HEK293T (cell line): Measurements from ENCODE around the gene MAGI2.

Experiments
- CTCF ChIA-PET: fragments of 350-600 bp; formaldehyde crosslinking; extraction: SDS; loops from one replicate; lab custom pipeline; 2021; ENCODE audit warnings: antibody characterized with exemption, inconsistent platforms; lab: Yijun Ruan, JAX
- POLR2A ChIA-PET: fragments of 350-600 bp; formaldehyde crosslinking; extraction: SDS; loops from one replicate; lab custom pipeline; 2020; ENCODE audit warnings: antibody characterized with exemption, inconsistent platforms; lab: Yijun Ruan, JAX
- DNase-seq: peaks from one replicate; pipeline ENCODE4 v3.0.0; 2012; ENCODE audit warnings: mixed read lengths; ENCODE audit errors: extremely low spot score
- ARNT ChIP-seq: fragments of 450-650 bp; IDR thresholded peaks from 2 replicates; pipeline ENCODE4 v1.6.1; 2017; ENCODE audit warnings: mild to moderate bottlenecking
- BHLHE40 ChIP-seq: fragments of 450-650 bp; IDR thresholded peaks from 2 replicates; pipeline ENCODE4 v1.6.1; 2016; ENCODE audit warnings: mild to moderate bottlenecking, moderate library complexity, borderline replicate concordance
- CTBP1 ChIP-seq: fragments of 450-650 bp; IDR thresholded peaks from 2 replicates; pipeline ENCODE4 v1.6.1; 2016; ENCODE audit warnings: borderline replicate concordance
- ELF4 ChIP-seq: fragments of 450-650 bp; IDR thresholded peaks from 2 replicates; pipeline ENCODE4 v1.6.1; 2017; ENCODE audit warnings: antibody characterized with exemption
- FOXA1 ChIP-seq: fragments of 450-650 bp; IDR thresholded peaks from 2 replicates; pipeline ENCODE4 v1.6.1; 2016; ENCODE audit warnings: mild to moderate bottlenecking
- FOXK2 ChIP-seq: fragments of 450-650 bp; IDR thresholded peaks from 2 replicates; pipeline ENCODE4 v1.6.1; 2016; ENCODE audit warnings: mild to moderate bottlenecking
- FOXM1 ChIP-seq: fragments of 450-650 bp; IDR thresholded peaks from 2 replicates; pipeline ENCODE4 v1.6.1; 2017; ENCODE audit warnings: mild to moderate bottlenecking, borderline replicate concordance
- HDGF ChIP-seq: fragments of 450-650 bp; IDR thresholded peaks from 2 replicates; pipeline ENCODE4 v1.6.1; 2017; ENCODE audit warnings: antibody characterized with exemption, borderline replicate concordance
- L3MBTL2 ChIP-seq: fragments of 450-650 bp; conservative IDR thresholded peaks from 2 replicates; pipeline ENCODE4 v1.6.1; 2016; ENCODE audit warnings: mild to moderate bottlenecking
- LEF1 ChIP-seq: fragments of 450-650 bp; IDR thresholded peaks from 2 replicates; pipeline ENCODE4 v1.6.1; 2017; ENCODE audit warnings: mild to moderate bottlenecking, borderline replicate concordance
- NFRKB ChIP-seq: fragments of 450-650 bp; IDR thresholded peaks from 2 replicates; pipeline ENCODE4 v1.6.1; 2016; ENCODE audit warnings: mild to moderate bottlenecking, moderate library complexity
- SP1 ChIP-seq: fragments of 450-650 bp; IDR thresholded peaks from 2 replicates; pipeline ENCODE4 v1.6.1; 2017
- SUZ12 ChIP-seq: fragments of 450-650 bp; IDR thresholded peaks from 2 replicates; pipeline ENCODE4 v1.6.1; 2016; ENCODE audit warnings: mild to moderate bottlenecking
- TARDBP ChIP-seq: fragments of 450-650 bp; IDR thresholded peaks from 2 replicates; pipeline ENCODE4 v1.6.1; 2016
- ZNF384 ChIP-seq: fragments of 450-650 bp; IDR thresholded peaks from 2 replicates; pipeline ENCODE4 v1.6.1; 2016
- TF ChIP-seq, protein P1 (sequence below): fragments of 450-650 bp; IDR thresholded peaks from 2 replicates; pipeline ENCODE4 v1.6.1; 2016

MAGI2 gene

DNA sequence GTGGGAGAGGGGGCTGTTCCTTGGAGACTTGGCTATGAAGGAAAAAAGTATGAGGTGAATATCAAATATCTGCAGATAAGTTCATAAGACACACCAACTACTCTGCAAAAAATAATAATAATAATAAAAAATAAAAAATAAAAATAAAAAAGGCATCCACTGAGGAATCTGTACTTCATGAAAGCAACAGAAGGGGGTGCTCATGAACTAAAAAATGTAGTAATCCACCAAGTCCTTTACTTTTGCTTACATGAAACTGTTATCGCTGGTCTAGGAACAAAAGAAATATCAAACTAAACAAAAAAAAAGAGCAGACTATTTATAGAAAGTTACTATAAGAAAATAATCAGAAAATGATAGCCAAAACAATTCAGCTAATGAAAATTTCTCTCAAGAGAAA lies 1075.9 kb downstream of the MAGI2 start:
- POLR2A ChIA-PET, result no interaction called here
- TF ChIP-seq FOXM1 (no peak), HDGF (no peak), FOXA1 (no peak), BHLHE40 (no peak), TARDBP (no peak), ARNT (no peak), LEF1 (no peak)
- CTCF ChIA-PET, result interaction anchor here (0.7 kb wide), 1 partner anchor 337 kb away, joined by 3 read pairs; no protein-coding TSS in a partner anchor
- no peak for DNase-seq

DNA sequence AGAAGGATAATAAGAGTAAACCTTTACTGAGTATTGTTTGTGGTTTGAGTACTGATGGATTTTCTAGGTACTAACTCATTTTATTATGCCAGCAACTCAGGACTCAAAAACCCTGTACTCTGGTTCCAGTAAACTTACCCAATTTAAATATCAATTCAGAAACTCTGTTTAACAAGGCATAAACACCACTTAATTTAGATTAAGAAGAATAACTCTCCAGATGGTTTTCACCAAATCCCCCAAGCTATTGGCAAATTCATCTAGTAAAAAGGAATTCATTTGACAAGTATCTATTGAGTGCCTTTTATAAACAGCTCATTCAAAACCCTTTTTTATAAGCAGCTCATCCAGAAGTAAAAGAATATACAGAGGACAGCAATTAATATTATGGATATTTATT lies 1082.5 kb downstream of the MAGI2 start:
- no peak for DNase-seq
- ChIA-PET CTCF (no interaction called here), POLR2A (no interaction called here)
- no peak for TF ChIP-seq LEF1

DNA sequence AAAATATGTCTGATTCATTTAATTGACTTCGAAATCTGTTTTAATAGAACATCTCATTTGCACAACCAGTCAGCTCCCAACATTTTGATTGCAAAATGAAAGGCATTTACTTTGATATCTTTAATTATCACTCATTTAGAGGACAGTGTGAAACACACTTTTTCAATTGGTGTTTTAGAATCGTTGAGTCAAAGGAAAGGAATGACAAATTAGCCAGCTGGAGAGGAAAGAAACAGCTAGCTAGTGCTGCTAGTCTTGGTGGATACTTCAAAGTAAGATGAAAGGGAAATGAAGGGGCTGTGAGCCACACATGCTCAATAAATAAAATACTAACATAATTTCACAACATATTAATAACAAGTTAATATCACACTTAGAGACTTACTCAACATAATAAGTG lies 1084.7 kb downstream of the MAGI2 start:
- DNase-seq, result no peak
- ChIA-PET POLR2A (no interaction called here), CTCF (no interaction called here)
- TF ChIP-seq BHLHE40, result no peak
- no peak for TF ChIP-seq ZNF384
- no peak for TF ChIP-seq FOXA1
- TF ChIP-seq ELF4, result no peak
- no peak for TF ChIP-seq SP1
- TF ChIP-seq LEF1, result no peak
- TF ChIP-seq, protein P1, sequence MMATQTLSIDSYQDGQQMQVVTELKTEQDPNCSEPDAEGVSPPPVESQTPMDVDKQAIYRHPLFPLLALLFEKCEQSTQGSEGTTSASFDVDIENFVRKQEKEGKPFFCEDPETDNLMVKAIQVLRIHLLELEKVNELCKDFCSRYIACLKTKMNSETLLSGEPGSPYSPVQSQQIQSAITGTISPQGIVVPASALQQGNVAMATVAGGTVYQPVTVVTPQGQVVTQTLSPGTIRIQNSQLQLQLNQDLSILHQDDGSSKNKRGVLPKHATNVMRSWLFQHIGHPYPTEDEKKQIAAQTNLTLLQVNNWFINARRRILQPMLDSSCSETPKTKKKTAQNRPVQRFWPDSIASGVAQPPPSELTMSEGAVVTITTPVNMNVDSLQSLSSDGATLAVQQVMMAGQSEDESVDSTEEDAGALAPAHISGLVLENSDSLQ, result no peak
- TF ChIP-seq CTBP1, result no peak
- TF ChIP-seq ARNT, result no peak
- no peak for TF ChIP-seq TARDBP
- no peak for TF ChIP-seq L3MBTL2
- TF ChIP-seq HDGF, result no peak
- no peak for TF ChIP-seq FOXK2
- TF ChIP-seq SUZ12, result no peak
- TF ChIP-seq NFRKB, result no peak
- no peak for TF ChIP-seq FOXM1

DNA sequence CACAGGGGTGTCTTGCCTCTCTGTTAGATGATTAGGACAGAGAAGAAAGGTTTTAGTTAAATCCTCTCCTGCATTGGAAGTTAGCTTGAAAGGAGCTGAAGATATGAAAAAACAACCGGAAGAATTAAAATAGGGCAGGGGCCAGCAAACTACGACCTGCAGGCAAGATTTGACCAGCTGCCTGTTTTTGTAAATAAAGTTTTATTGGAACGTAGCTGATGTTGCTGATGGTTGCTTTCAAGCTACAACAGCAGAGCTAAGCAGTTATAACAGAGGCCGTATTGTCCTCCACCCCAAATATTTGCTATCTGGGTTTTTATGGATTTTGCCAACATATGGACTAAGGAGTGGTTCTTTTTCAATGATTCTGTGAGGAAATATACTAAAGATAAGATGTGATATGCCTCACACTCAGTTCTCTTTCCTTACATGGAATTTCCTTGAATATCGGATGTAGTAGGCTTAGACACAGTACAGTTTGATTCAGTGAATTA lies 1086.1 kb downstream of the MAGI2 start:
- no peak for DNase-seq
- POLR2A ChIA-PET, result no interaction called here
- CTCF ChIA-PET, result no interaction called here
- TF ChIP-seq HDGF, result no peak
- TF ChIP-seq ZNF384, result no peak

DNA sequence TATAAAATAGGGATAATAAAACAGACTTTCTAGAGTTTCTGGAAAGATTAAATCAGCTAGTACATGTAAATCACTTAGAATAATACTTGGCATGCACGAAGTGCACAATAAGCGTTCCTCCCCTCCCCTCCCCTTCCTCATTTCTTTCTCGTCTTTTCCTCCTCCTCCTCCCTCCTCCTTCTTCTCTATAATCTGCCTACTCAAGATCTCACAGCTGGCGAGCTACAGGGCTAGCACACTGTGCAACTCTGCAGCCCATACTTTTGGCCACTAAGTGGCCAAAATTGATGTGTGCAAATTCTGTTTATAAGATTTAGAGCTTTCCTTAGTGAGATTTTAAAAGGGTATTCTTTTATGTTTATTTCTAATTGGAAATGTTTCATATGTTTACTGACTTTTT lies 1089.6 kb downstream of the MAGI2 start:
- TF ChIP-seq CTBP1, result no peak
- no peak for TF ChIP-seq SUZ12
- TF ChIP-seq ZNF384, result no peak
- no peak for TF ChIP-seq NFRKB
- TF ChIP-seq L3MBTL2, result no peak
- TF ChIP-seq TARDBP, result no peak
- TF ChIP-seq, protein P1, result no peak
- TF ChIP-seq FOXA1, result no peak
- ChIA-PET CTCF (no interaction called here), POLR2A (no interaction called here)
- no peak for DNase-seq

DNA sequence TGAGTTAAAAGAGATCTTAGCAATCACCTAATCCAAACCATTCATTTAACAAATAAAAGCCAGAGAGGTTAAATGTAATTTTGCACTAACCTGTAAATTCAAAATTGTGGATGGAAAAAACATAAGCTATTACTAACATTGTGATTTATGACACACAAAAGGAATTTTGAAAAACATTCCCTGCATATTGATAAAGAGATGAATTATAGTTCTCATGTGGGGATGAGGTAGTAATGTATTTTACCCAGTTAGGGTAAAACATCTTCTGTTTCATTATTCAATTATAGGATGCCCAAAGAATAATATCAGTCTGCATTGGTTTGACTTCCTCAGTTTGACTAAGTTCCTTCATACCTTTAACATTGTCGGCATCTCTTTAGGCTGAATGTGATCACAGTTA lies 1093.6 kb downstream of the MAGI2 start:
- POLR2A ChIA-PET, result no interaction called here
- no peak for DNase-seq
- CTCF ChIA-PET, result no interaction called here
- no peak for TF ChIP-seq TARDBP
- no peak for TF ChIP-seq LEF1
- no peak for TF ChIP-seq FOXA1
- TF ChIP-seq NFRKB, result no peak
- TF ChIP-seq ELF4, result no peak
- no peak for TF ChIP-seq L3MBTL2
- no peak for TF ChIP-seq ZNF384
- TF ChIP-seq, protein P1, result no peak
- TF ChIP-seq FOXK2, result no peak
- TF ChIP-seq SP1, result no peak
- no peak for TF ChIP-seq BHLHE40
- TF ChIP-seq HDGF, result no peak
- no peak for TF ChIP-seq ARNT
- TF ChIP-seq CTBP1, result no peak
- no peak for TF ChIP-seq FOXM1
- no peak for TF ChIP-seq SUZ12

DNA sequence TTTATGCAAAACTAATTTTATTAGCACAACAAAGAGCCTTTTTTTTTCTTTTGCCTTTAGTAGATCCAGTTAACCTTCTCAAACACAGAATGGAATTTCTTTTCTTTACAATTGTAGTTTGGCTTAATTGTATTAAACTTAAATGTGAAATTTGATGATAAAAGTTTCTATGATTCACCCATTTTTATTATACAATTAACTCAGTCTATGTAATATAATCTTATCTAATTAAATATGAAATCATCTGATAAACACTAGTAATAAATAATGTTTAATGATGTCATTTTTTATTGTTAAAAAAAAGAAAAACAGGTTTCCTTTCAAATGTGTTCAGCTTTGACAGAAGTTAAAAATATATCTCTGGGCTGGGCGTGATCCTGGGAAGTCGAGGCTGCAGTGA lies 1095.8 kb downstream of the MAGI2 start:
- no peak for TF ChIP-seq BHLHE40
- TF ChIP-seq SUZ12, result no peak
- POLR2A ChIA-PET, result no interaction called here
- no peak for DNase-seq
- CTCF ChIA-PET, result interaction anchor here (0.6 kb wide), 1 partner anchor 132 kb away, joined by 3 read pairs; no protein-coding TSS in a partner anchor
